B cell (primary cell): ENCODE measurements around the gene OR6K3.

ENCODE experiments used
- CTCF ChIP-seq: fragments of 200-600 bp; IDR thresholded peaks from one replicate; pipeline ENCODE4 v1.8.0; 2022; ENCODE audit warnings: antibody characterized with exemption, mild to moderate bottlenecking
- EZH2 ChIP-seq: IDR thresholded peaks from 2 replicates; pipeline ENCODE4 v1.6.1; 2012; ENCODE audit warnings: borderline replicate concordance, low read depth, mild to moderate bottlenecking, moderate library complexity, low read length; ENCODE audit not compliant: insufficient read depth, poor library complexity, severe bottlenecking

- TF ChIP-seq CTCF = no peak
- TF ChIP-seq EZH2 = no peak
Observed at GRCh38 chr1:158714754-158715153, 5.8 kb downstream of the OR6K3 start.
